Endodermal cell (in vitro differentiated cells): ENCODE results near the gene IFIH1. TPM values are rescaled to one million over a fixed set of nuclear protein-coding genes. Genes with fewer than 3 reads are reported as not detected.

Experiments used
- DNase-seq: peaks from one replicate; pipeline ENCODE4 v3.0.0-alpha.2; 2017
- H3K27ac ChIP-seq: 2 replicates; pipeline ENCODE4 v1.5.1; 2013; ENCODE audit warnings: mild to moderate bottlenecking, low read depth, low read length, moderate library complexity
- H3K27me3 ChIP-seq: 2 replicates; pipeline ENCODE4 v1.6.1; 2013; ENCODE audit warnings: mild to moderate bottlenecking, low read length, moderate library complexity; ENCODE audit not compliant: insufficient read depth, control insufficient read depth, poor library complexity, severe bottlenecking
- H3K36me3 ChIP-seq: 2 replicates; pipeline ENCODE4 v1.7.0; 2013; ENCODE audit warnings: mild to moderate bottlenecking, low read length, moderate library complexity; ENCODE audit not compliant: control insufficient read depth, insufficient read depth
- H3K4me1 ChIP-seq: one replicate; pipeline ENCODE4 v1.7.0; 2013; ENCODE audit warnings: low read length; ENCODE audit not compliant: control insufficient read depth, insufficient read depth
- H3K4me3 ChIP-seq: 2 replicates; pipeline ENCODE4 v1.5.1; 2013; ENCODE audit warnings: mild to moderate bottlenecking, low read length, moderate library complexity
- H3K9ac ChIP-seq: 2 replicates; pipeline ENCODE4 v1.6.1; 2013; ENCODE audit warnings: mild to moderate bottlenecking, low read length, moderate library complexity; ENCODE audit not compliant: poor library complexity, severe bottlenecking; ENCODE audit errors: extremely low read depth
- H3K9me3 ChIP-seq: 2 replicates; pipeline ENCODE4 v1.6.1; 2013; ENCODE audit warnings: mild to moderate bottlenecking, low read length, moderate library complexity; ENCODE audit not compliant: control insufficient read depth
- H3K27ac Mint-ChIP-seq: 2 replicates; pipeline ENCODE4 v1.8.0; 2020; ENCODE audit warnings: mixed read lengths
- H3K27me3 Mint-ChIP-seq: 2 replicates; pipeline ENCODE4 v1.8.0; 2021; ENCODE audit warnings: mild to moderate bottlenecking, mixed read lengths; ENCODE audit not compliant: insufficient read depth
- H3K36me3 Mint-ChIP-seq: 2 replicates; pipeline ENCODE4 v1.8.0; 2020; ENCODE audit warnings: low read depth, mixed read lengths
- H3K4me1 Mint-ChIP-seq: 2 replicates; pipeline ENCODE4 v1.8.0; 2020; ENCODE audit warnings: mixed read lengths
- H3K4me3 Mint-ChIP-seq: 2 replicates; pipeline ENCODE4 v1.8.0; 2020; ENCODE audit warnings: mild to moderate bottlenecking, moderate library complexity, mixed read lengths
- H3K9me3 Mint-ChIP-seq: 2 replicates; pipeline ENCODE4 v1.8.0; 2020; ENCODE audit warnings: mild to moderate bottlenecking, mixed read lengths
- WGBS, 2 experiments: methylation state at CpG; one replicate each; pipeline versions ENCODE4 v1.1.5 to v1.1.7; 2013; ENCODE audit warnings: missing lambda C conversion rate in 2 of 2, mixed read lengths in 1 of 2; ENCODE audit not compliant: insufficient coverage in 1 of 2, insufficient read length in 1 of 2; 5-methylcytosine and 5-hydroxymethylcytosine counted together
- total RNA-seq, 2 donors: library from RNA; stranded (reverse); fragmentation: NEBNext Ultra II Directional in 1 of 2; extraction: Animal tissue kit (Norgen Biotek cat#: 25700) in 1 of 2; gene quantifications; 2 replicates in 1 of 2; 3 replicates in 1 of 2; pipeline ENCODE4 v1.2.1, GENCODE V29; 2021
- TF ChIP-seq, protein P1 (sequence below): fragments of 200-600 bp; sonication (generic); conservative IDR thresholded peaks from 2 replicates; pipeline ENCODE4 v1.5.0; 2021; ENCODE audit warnings: antibody characterized with exemption, mild to moderate bottlenecking

Gene IFIH1
- total RNA-seq, 2 donors from 2014 or later, result 0.13 to 0.15 TPM

DNA sequence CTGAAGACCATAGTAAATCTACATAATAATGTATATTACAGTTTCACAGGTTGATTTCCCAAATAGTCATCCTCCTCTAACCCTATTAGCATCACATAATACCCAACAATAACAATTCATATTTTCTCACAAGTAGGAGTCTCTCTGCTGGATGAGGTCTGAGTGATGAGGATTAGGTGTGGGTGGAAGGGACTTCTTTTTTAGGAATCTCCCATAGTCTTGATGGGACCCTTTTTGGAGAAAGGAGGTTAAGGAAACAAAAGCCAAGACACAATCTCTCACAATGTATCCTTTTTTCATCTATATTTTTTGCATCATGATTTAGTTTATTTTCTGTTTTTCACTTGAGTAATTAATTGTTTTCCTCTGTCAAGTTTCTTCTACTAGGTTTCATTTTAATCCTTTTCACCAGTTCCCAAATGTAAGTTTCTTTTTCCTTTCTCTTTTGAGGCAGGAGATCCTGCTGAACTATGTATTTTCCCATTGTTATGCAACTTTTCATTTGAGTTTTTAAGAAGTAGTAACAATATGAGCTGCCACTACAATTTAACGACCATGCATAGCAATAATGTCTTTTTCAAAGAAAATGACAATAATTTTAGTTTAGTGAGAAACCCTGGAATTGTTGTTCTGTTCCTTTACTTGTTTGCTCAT is 2.5 kb upstream of the IFIH1 start:
- Histone ChIP-seq H3K4me1 (no peaks in the 10 kb centered on the region), H3K27me3 (peaks cover 29% of the 10 kb centered on the region), H3K27ac (no peak overlapping the region), H3K4me3 (no peak overlapping the region), H3K9ac (no peak overlapping the region), H3K36me3 (no peaks in the 10 kb centered on the region), H3K9me3 (no peaks in the 10 kb centered on the region)
- peaks cover 19% of the 10 kb centered on the region for H3K27me3 Mint-ChIP-seq
- TF ChIP-seq, protein P1, sequence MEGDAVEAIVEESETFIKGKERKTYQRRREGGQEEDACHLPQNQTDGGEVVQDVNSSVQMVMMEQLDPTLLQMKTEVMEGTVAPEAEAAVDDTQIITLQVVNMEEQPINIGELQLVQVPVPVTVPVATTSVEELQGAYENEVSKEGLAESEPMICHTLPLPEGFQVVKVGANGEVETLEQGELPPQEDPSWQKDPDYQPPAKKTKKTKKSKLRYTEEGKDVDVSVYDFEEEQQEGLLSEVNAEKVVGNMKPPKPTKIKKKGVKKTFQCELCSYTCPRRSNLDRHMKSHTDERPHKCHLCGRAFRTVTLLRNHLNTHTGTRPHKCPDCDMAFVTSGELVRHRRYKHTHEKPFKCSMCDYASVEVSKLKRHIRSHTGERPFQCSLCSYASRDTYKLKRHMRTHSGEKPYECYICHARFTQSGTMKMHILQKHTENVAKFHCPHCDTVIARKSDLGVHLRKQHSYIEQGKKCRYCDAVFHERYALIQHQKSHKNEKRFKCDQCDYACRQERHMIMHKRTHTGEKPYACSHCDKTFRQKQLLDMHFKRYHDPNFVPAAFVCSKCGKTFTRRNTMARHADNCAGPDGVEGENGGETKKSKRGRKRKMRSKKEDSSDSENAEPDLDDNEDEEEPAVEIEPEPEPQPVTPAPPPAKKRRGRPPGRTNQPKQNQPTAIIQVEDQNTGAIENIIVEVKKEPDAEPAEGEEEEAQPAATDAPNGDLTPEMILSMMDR, result no peak
- no peak overlapping the region for H3K4me3 Mint-ChIP-seq
- WGBS, 2 experiments, result 83 to 86% methylated on average over 1 of the region's 1 CpG
- H3K4me1 Mint-ChIP-seq, result peaks cover 4% of the 10 kb centered on the region
- no peaks in the 10 kb centered on the region for H3K36me3 Mint-ChIP-seq
- no peak overlapping the region for H3K27ac Mint-ChIP-seq
- no peak for DNase-seq
- no peaks in the 10 kb centered on the region for H3K9me3 Mint-ChIP-seq

DNA sequence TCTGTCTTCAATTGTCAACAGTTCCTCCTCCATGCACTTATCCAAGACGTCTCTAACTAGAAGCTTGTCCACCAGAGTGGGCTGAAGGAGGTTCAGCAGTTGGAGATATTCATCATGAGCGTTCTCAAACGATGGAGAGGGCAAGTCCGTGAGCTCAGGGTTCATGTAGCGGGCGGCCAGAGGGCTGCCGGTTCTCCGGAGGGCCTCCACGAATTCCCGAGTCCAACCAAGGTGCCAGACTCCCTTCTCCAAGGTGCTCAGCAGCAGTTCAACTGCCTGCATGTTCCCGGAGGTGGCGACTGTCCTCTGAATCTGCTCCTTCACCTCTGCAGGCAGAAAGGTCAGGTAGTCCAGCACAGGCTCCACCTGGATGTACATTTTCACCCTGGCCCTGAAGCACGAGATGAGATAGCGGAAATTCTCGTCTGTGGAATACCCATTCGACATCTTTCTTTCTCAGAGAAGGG is 590 bp downstream of the IFIH1 start:
- H3K27me3 Mint-ChIP-seq, result peaks cover 19% of the 10 kb centered on the region
- H3K27ac Mint-ChIP-seq, result no peak overlapping the region
- Histone ChIP-seq H3K4me3 (peak overlapping the region; percentile 81), H3K27me3 (peaks cover 29% of the 10 kb centered on the region), H3K36me3 (no peaks in the 10 kb centered on the region), H3K9me3 (no peaks in the 10 kb centered on the region), H3K9ac (no peak overlapping the region), H3K4me1 (no peaks in the 10 kb centered on the region), H3K27ac (no peak overlapping the region)
- 72 to 79% methylated on average over 10 to 16 of the region's 16 CpGs for WGBS, 2 experiments
- TF ChIP-seq, protein P1, result no peak
- no peaks in the 10 kb centered on the region for H3K36me3 Mint-ChIP-seq
- H3K4me3 Mint-ChIP-seq, result peak overlapping the region; percentile 71
- H3K9me3 Mint-ChIP-seq, result no peaks in the 10 kb centered on the region
- H3K4me1 Mint-ChIP-seq, result peaks cover 4% of the 10 kb centered on the region
- peak; percentile 84 for DNase-seq

DNA sequence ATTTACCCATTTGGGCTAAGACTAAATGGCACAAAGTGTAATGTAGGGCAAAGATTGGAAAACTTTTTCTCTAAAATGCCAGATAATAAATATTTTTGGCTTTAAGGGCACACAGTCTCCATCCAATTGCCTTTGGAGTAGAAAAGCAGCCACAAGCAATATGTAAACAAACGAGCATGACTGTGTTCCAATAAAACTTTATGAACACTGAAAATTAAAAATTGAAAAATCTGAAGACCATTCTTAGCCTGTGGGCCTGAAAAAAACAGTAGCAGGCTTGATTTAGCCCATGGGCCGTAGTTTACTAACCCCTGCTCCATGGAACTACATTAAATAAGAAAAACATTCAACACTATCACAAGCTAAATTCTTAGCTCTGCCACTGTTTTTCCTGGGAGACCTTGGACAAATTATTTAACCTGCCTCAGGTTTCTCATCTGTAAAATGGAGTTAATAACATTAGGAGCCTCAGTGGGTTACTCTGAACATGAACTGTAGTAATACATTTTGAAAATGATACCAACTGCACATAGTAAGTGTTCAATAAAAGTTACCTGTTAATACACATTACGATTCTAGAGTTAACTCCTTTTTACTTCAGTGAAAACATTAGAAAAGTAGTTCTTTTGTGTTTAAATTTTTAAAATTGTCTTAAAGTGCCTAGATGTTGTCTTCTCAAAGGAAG is 1.3 kb downstream of the IFIH1 start:
- no peak overlapping the region for H3K27ac ChIP-seq
- H3K4me1 ChIP-seq, result no peaks in the 10 kb centered on the region
- H3K4me1 Mint-ChIP-seq, result peaks cover 4% of the 10 kb centered on the region
- no peaks in the 10 kb centered on the region for H3K9me3 ChIP-seq
- 93 to 95% methylated on average over 2 to 3 of the region's 3 CpGs for WGBS, 2 experiments
- TF ChIP-seq, protein P1, result no peak
- no peak for DNase-seq
- H3K27ac Mint-ChIP-seq, result no peak overlapping the region
- H3K9me3 Mint-ChIP-seq, result no peaks in the 10 kb centered on the region
- peaks cover 19% of the 10 kb centered on the region for H3K27me3 Mint-ChIP-seq
- H3K4me3 ChIP-seq, result no peak overlapping the region
- peak overlapping the region; percentile 71 for H3K4me3 Mint-ChIP-seq
- no peaks in the 10 kb centered on the region for H3K36me3 ChIP-seq
- no peak overlapping the region for H3K9ac ChIP-seq
- H3K36me3 Mint-ChIP-seq, result no peaks in the 10 kb centered on the region
- H3K27me3 ChIP-seq, result peaks cover 29% of the 10 kb centered on the region
